NCI-H446 treated with DMSO at 0.1 percent for 48 hours (cell line): ENCODE data around the gene ARHGAP9.

ENCODE experiments used
- DNase-seq: peaks from one replicate; lab custom pipeline; 2025; lab: John Stamatoyannopoulos, UW

The ARHGAP9 gene

DNA sequence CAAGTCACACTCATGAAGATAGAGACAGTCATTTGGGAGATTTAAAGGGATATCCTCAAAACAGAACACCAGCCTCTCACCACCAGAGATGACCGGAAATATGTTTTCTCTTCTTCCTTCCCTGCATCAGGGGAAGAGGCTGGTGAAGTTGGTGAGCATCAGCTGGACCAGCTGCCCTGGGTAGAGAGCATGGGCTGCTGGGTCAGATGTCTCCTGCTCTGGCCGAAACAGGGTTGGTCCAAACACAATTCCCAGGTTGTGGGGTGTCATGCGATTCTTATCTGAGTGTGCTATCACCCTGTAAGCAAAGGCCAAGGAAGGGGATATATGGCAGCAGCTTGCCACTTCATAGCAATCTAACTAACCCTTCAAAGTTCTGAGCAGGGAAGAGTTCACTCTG, 7.3 kb downstream of the ARHGAP9 start:
- DNase-seq, result no peak

DNA sequence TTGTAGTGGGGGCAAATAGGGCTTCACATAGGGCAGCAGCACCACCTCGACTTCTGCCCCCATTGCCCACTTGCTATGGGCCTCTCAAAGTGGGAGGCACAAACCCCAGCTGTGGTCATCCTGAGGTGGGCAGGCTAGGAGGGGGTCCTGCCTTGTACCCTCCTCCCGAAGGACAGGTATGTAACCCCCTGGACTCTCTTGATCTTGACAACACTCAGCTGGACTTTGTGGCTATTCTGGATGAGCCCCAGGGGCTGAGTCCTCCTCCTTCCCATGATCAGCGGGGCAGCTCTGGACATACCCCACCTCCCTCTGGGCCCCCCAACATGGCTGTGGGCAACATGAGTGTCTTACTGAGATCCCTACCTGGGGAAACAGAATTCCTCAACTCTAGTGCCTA, 8.0 kb downstream of the ARHGAP9 start:
- no peak for DNase-seq

DNA sequence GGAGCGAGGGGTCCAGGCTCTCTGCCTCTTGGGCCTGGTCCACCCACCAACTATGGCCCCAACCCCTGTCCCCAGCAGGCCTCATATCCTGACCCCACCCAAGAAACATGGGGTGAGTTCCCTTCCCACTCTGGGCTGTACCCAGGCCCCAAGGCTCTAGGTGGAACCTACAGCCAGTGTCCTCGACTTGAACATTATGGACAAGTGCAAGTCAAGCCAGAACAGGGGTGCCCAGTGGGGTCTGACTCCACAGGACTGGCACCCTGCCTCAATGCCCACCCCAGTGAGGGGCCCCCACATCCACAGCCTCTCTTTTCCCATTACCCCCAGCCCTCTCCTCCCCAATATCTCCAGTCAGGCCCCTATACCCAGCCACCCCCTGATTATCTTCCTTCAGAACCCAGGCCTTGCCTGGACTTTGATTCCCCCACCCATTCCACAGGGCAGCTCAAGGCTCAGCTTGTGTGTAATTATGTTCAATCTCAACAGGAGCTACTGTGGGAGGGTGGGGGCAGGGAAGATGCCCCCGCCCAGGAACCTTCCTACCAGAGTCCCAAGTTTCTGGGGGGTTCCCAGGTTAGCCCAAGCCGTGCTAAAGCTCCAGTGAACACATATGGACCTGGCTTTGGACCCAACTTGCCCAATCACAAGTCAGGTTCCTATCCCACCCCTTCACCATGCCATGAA, 8.6 kb downstream of the ARHGAP9 start:
- no peak for DNase-seq

DNA sequence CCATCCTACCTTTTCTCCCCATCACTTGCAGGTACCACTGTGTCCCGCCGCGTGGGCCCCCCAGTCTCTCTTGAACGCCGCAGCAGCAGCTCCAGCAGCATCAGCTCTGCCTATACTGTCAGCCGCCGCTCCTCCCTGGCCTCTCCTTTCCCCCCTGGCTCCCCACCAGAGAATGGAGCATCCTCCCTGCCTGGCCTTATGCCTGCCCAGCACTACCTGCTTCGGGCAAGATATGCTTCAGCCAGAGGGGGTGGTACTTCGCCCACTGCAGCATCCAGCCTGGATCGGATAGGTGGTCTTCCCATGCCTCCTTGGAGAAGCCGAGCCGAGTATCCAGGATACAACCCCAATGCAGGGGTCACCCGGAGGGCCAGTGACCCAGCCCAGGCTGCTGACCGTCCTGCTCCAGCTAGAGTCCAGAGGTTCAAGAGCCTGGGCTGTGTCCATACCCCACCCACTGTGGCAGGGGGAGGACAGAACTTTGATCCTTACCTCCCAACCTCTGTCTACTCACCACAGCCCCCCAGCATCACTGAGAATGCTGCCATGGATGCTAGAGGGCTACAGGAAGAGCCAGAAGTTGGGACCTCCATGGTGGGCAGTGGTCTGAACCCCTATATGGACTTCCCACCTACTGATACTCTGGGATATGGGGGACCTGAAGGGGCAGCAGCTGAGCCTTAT, 9.2 kb downstream of the ARHGAP9 start:
- DNase-seq, result no peak

DNA sequence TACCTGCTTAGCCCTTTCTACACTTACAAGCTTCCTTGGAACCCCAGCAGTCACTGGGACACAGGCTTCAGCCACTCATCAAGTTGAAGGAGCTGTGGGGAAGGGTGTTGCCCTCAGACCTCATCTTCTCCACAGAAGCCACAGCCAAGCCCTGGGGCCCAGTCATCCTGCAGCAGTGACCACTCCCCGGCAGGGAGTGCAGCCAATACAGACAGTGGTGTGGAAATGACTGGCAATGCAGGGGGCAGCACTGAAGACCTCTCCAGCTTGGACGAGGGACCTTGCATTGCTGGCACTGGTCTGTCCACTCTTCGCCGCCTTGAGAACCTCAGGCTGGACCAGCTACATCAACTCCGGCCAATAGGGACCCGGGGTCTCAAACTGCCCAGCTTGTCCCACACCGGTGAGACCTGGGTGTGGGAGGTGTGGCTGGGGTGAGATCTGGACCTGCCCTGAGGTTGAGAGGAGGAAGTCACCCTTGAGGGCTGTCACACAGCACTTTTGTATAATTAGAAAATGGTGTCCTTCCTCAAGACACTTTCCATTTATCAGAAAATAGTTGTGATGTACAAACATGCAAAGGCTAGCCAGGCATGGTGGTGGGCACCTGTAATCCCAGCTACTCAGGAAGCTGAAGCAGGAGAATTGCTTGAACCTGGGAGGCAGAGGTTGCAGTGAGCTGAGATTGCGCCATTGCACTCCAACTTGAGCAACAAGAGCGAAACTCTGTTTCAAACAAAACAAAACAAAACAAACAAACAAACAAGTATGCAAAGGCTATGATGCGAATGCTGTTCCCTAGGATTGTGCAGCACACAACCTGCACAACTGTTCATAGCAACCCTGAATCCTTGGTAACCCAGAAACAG, 10.1 kb downstream of the ARHGAP9 start:
- DNase-seq, result no peak

DNA sequence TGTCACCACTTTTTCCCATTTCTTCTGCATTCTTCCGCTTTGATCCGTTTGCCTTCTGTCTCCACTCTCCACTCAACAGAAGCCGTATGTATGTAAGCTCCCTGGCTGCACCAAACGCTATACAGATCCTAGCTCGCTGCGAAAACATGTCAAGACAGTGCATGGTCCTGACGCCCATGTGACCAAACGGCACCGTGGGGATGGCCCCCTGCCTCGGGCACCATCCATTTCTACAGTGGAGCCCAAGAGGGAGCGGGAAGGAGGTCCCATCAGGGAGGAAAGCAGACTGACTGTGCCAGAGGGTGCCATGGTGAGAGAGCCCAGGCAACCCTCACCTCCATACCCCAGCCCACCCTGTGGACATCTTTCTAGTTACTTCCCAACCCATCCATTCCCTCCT, 11.8 kb downstream of the ARHGAP9 start:
- no peak for DNase-seq

DNA sequence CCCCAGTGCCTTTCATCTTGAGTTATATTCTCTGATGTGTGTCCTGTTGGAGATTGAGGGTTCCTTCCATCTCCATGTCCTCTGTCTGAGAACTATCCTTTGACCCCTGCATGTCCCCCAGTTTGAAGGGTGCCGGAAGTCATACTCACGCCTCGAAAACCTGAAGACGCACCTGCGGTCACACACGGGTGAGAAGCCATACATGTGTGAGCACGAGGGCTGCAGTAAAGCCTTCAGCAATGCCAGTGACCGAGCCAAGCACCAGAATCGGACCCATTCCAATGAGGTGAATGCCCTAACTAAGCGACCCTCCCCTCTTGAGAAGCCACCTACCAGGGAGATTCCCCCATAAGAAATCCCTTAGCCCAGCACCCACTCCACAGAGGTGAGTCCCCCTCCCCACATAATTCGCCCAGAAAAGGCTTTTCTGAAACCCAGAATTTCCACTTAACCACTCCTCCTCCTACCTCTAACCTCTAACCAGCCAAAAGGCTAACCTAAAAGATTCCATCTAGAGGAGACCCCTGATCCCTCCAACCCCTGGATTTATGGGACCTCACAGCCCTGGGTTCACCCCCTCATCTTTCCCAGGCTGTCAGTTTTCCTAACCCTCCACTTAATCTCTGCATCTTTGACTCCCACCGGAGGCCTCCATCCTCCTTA, 12.3 kb downstream of the ARHGAP9 start:
- no peak for DNase-seq

DNA sequence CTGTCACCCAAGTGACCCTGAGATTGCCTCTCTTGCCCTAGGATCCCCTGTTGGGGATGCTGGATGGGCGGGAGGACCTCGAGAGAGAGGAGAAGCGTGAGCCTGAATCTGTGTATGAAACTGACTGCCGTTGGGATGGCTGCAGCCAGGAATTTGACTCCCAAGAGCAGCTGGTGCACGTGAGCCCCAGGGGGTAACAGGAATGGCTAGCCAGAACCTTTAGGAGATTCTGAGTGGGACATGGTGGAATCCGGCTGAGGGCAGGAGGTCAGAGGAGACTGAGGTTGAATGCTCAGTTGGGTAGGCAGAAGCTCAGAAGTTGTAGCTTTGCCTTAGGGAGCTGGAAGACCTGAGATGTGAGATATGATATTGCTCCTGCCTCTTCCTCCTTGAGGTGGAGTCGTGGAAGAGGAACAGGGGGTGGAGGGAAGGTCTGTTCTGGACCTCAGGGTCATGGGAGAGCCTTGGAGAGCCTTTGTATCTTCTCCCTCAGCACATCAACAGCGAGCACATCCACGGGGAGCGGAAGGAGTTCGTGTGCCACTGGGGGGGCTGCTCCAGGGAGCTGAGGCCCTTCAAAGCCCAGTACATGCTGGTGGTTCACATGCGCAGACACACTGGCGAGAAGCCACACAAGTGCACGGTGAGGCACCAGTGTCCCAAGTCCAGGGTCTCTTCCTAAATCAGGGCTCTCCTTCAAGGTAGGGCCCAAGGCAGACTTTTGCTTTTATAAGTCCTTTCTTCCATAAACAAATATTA, 13.7 kb downstream of the ARHGAP9 start:
- no peak for DNase-seq

DNA sequence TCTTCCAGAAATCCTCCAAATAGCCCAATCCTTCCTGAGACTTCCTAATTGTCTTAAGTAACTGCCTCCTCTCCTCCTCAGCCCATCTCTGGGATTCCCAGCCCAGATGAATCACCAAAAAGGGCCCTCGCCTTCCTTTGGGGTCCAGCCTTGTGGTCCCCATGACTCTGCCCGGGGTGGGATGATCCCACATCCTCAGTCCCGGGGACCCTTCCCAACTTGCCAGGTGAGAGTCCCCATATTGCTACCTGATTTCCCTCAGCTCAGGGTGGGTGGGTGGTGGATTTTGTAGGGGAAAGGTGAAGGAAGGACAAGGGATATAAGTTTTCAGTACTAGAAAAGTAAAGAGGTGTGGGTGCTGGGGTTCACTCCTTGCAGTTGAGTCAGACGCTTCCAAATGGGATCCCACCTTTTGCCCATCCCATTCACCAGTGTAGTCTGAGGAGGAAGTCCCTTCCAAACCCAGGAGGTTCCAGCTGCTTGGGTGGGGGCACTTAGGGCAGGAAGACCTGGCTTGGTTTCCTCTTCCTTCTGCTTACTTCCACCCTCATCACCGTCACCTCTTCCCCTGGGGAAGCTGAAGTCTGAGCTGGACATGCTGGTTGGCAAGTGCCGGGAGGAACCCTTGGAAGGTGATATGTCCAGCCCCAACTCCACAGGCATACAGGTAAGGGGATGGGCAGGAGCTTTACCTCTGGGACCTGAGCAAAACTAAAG, 14.5 kb downstream of the ARHGAP9 start:
- DNase-seq, result no peak

DNA sequence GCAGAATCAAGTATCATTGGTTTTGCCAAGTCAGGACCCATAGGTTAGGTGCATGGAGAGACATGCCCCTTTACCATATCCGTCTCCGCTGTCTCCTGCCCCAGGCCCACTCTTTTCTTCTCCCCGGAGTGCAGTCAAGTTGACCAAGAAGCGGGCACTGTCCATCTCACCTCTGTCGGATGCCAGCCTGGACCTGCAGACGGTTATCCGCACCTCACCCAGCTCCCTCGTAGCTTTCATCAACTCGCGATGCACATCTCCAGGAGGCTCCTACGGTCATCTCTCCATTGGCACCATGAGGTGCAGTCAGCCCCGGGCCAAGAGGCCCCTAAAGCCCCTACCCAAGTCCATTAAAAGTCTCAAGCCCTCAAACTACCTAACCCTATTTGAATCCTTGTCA, 15.1 kb downstream of the ARHGAP9 start:
- DNase-seq, result no peak

DNA sequence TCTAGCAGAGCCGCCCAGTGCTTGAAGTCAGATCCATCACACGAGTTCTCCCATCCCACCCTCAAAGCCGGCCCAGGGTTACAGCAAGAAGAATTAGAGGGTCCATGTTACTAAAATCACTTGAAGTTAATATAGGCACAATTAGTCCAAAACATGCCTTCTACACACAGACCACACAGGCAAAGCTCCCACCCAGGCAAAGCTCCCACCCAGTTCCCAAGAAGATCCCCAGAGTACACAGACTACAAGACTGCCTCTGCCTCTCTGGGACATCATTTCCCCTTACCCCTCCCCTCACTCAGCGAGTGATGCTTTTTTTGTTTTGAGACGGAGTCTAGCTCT, 16.8 kb downstream of the ARHGAP9 start:
- DNase-seq, result no peak

DNA sequence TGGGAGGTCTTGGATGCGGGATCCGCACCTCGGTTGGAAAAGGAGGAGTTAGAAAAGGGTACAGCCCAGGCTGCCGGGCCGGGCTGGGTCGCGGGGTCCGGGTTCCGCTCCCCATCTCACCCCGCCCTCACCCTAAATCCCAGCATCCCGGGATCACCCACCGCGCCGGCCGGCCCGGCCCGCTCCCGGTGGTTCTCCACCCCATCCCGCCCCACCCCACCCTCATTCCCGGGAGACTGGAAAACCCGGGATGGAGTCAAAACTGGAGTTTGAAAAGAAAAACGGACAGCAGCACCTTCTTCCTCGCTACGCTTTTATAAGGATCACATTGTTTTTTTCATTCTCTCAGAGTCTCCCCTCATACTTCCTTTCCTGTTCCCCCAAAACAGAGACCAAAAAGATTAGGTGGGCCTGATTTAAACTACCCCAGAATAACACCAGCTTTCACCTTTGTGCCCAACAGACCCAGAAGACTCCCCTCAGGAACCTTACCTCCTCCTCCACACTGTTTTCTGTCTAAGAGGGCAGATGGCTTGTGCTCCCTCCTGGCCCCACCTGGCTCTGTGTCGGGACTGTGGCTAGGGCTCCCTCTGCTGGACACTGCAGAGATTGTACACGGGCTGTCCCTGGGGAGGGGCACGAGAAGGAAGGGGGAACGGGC, 17.3 kb downstream of the ARHGAP9 start:
- DNase-seq, result peak; percentile 72

DNA sequence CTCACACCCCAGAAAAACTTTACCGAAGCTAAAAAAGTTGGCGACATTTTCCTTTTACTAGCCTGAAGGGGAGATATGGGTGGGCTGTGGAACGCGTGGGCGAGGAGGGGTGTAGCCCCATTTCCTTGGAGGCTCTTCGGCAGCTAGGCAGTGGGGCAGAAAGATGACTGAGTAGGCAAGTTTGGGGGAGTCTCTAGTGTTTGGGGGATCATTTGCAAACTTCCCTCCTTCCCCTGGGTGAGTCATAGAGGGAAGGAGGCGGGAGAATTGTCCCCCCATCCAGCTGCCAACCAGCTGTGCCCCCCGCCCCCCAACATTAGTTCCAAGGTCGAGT, 17.8 kb downstream of the ARHGAP9 start:
- DNase-seq, result no peak

DNA sequence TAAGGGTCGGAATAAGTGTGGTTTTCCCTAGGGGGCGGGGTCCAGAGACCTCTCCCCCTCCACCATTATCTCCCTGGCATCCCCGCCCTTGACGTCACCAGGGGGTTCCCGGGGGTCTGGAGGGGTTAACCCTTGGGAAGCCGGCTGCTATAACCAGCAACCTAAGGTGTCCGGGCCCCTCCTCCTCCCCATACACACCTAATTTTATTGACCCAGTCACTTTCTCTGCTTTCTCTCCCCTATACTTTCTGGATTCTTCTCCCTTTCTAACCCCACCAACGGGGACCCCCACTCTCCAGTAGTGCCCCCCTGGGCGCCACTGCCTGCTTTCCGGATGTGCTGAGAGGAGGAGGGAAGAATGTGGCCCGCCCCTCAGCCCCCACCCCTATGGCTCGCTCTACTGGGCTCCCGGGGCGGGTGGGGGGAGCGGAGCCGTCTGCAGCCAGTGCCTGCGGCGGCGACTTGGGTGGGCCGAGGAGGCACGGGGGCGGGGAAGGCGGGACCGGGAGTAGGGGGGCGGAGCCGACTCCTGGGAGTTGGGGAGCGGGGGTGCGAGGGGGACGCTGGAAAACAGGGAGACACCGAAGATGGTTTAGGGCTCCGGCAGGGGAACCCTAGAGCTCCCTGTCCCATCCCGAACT, 18.3 kb downstream of the ARHGAP9 start:
- DNase-seq, result no peak

DNA sequence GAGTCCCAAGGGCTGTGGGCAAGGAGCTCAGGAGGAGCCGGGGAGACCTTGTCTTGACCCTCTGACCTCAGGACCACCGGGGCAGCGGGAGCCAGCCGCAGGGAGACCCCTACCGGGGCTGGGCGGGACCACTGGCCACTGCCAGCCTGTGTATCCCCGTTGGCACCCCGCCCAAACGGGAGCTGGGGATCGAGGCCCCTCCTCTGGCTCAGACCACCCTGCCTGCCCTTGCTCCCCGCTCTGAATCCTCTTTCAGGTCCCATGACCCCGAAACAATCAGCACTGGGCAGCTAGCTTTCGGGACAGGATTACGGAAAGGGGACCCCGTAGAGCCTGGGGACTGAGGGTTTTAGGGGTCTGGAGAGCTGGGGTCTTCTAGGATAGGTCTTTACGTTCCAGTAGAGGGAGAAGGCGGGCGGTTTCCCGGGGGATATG, 18.8 kb downstream of the ARHGAP9 start:
- DNase-seq, result no peak

DNA sequence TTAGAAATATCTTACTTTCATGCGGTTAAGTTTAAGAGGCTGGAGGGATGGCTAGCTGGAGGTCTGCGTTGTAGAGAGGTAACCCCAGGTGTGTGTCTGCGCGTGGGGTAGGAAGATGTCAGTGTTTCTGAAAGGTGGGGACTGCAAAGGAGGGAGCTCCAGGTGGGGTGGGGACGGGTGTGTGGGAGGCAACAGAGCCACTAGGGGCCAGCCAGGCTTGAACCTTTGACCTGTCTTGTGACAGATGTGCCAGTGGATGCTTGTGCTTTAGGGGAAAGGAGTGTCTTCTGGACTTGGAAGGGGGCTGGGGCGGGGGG, 19.2 kb downstream of the ARHGAP9 start:
- no peak for DNase-seq

DNA sequence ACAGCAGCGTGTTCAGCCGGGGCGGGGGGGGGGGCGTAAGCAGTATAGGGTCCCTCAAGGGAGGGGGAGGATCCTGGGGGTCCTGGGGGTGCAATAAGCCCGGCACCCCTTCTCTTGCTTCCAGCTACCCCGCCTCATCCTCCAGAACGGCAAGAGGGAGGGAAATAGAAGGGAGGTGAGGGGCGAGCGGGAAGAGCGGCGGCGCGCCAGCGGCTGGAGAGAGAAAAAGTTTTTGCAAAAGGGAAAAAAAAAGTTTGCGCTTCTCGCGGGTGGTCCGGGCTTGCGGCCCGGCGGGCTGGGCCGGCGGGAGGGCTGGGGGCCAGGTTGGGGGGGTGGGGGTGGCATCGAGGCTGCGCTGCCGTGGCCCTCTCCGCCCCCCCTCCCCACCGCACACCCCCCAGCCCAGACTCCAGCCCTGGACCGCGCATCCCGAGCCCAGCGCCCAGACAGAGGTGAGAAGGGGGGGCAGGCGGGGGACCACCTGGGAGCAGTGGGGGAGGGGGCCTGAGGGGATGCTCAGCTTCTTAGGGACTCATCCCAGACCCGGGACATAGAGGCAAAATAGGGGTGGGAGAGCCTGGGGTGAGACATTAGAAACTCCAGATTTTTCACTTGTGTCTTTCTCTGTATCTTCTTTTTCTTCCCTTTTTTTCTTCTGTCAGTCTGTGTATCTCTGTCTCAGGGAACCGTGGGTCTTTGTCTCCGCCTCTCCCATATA, 19.8 kb downstream of the ARHGAP9 start, which contains the start of gene GLI1:
Gene GLI1, plus strand, starts transcription at position 36 of the 718 bp plus-strand sequence. CDS start 3,907 bp downstream, outside the sequence.
- DNase-seq, result no peak

DNA sequence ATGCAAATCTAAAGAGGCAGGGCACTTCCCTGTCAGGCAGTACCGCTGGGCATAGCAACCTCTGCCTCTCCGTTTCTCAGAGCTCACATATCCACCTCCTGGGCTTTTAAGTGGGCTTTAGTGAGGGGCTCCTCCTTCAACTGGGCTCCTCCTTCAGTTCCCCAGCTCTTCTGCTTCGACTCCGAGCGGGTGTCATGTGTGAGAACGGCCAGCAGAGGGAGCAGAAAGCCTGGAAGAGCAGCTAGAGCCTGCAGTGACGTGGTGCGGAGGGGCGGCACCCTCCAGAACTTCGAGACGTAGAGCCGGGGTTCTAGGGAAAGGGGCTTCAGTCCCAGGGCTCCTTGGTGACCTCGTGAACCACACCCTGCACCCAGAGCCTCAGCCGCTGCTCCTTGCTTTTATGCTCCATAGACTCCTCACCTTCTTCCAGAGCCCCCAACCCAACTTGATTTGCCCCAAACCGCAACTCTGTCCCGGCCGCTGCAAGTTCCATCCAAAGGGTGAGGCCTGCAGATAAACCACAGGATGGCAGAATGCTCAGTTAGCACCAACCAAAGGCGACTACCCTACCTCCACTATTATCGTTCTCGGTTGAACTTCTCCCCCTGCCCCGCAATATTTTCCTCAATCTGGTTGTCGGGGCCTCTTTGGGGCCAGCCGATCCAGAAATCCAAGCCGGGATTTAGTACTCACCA, 20.5 kb downstream of the ARHGAP9 start:
- peak; percentile 83 for DNase-seq

DNA sequence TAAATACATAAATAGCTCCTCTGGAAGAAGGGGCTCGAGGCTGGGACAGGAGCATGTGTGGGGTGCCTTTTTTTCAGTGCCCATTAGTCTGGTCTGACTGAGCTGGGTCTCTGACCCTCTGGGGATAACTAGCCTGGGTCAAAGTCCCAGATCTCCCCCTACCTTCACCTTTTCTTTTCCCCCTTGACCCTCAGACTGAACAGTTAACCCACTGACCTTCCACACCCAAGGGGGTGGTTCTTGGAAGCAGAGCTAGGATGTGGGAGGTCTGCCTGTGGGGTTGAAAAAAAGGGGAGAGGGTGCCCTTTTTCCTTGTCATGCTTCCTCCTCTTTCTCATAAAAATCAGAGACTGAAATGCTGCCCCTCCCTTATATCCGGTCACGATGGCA, 21.0 kb downstream of the ARHGAP9 start:
- DNase-seq, result no peak
